Endothelial cell of umbilical vein (primary cell): Measurements from ENCODE around the gene IFITM2. TPM values are rescaled to one million over a fixed set of nuclear protein-coding genes. Genes with fewer than 3 reads are reported as not detected.
"Not testable (repeated sequence)": the region's sequence is repeated elsewhere in the genome, so short reads cannot be mapped to it uniquely, and the experiment has no call there.

ENCODE experiments used
- BruUV-seq: library from RNA; stranded (reverse); fragments of 400-500 nt; replicated peaks from 2 replicates; lab custom pipeline; 2021; lab: Mats Ljungman, UMichigan
- CTCF ChIA-PET: fragments of 300-600, 350-600 bp; sonication (Branson Sonifier 250); formaldehyde crosslinking; loops from one replicate; lab custom pipeline; 2021; ENCODE audit warnings: antibody characterized with exemption, inconsistent platforms; lab: Charles Lee
- POLR2A ChIA-PET: fragments of 300-600, 350-600 bp; sonication (Branson Sonifier 250); formaldehyde crosslinking; loops from one replicate; lab custom pipeline; 2021; ENCODE audit warnings: antibody characterized with exemption, inconsistent platforms; lab: Charles Lee
- DNase-seq: peaks from one replicate; pipeline ENCODE4 v3.0.0-alpha.2; 2011; ENCODE audit warnings: low read depth, low spot score
- FAIRE-seq: peaks from 2 replicates; lab custom pipeline; 2011; peaks lifted over from hg19 to GRCh38; lab: Jason Lieb, UNC
- H2AFZ ChIP-seq: 2 replicates; pipeline ENCODE4 v1.6.0; 2012; ENCODE audit warnings: low read depth, low read length, control low read depth, inconsistent platforms
- H3K27ac ChIP-seq: 2 replicates; pipeline ENCODE4 v1.5.1; 2011; ENCODE audit warnings: low read depth, mild to moderate bottlenecking, control low read depth, low read length, moderate library complexity; ENCODE audit not compliant: insufficient read depth
- H3K27me3 ChIP-seq, 2 experiments: 2 replicates each; pipeline versions ENCODE4 v1.6.0 to v1.6.1; 2011; ENCODE audit warnings: low read length in 2 of 2, mixed read lengths in 1 of 2; ENCODE audit not compliant: control insufficient read depth in 2 of 2, insufficient read depth in 2 of 2
- H3K36me3 ChIP-seq, 2 experiments: 2 replicates in 1 of 2; 3 replicates in 1 of 2; pipeline ENCODE4 v1.5.1; 2011; ENCODE audit warnings: low read length in 2 of 2, mild to moderate bottlenecking in 1 of 2, moderate library complexity in 1 of 2; ENCODE audit not compliant: control insufficient read depth in 2 of 2, insufficient read depth in 2 of 2; ENCODE audit errors: extremely low read depth in 1 of 2
- H3K4me1 ChIP-seq: 3 replicates; pipeline ENCODE4 v1.5.1; 2011; ENCODE audit warnings: mild to moderate bottlenecking, low read length; ENCODE audit not compliant: control insufficient read depth, insufficient read depth; ENCODE audit errors: extremely low read depth
- H3K4me2 ChIP-seq: 2 replicates; pipeline ENCODE4 v1.6.1; 2011; ENCODE audit warnings: low read length, control low read depth, mixed read lengths; ENCODE audit not compliant: insufficient read depth
- H3K4me3 ChIP-seq, 3 experiments: fragments of 200-600 bp in 1 of 3; sonication (generic), shearing (Covaris generic) in 1 of 3; replicated peaks in 1 of 3; 2 replicates each; pipeline ENCODE4 v1.5.1; 2011 to 2016; ENCODE audit warnings: control low read depth in 3 of 3, low read length in 3 of 3, mild to moderate bottlenecking in 2 of 3, inconsistent platforms in 1 of 3, low read depth in 1 of 3, moderate library complexity in 1 of 3; ENCODE audit not compliant: insufficient read depth in 1 of 3
- H3K79me2 ChIP-seq: 2 replicates; pipeline ENCODE4 v1.6.0; 2012; ENCODE audit warnings: low read length, inconsistent platforms; ENCODE audit not compliant: control insufficient read depth, insufficient read depth
- H3K9ac ChIP-seq: replicated peaks from 2 replicates; pipeline ENCODE3; 2011; ENCODE audit warnings: low read length, control low read depth; ENCODE audit not compliant: insufficient read depth; ENCODE audit errors: extremely low read depth
- H3K9me1 ChIP-seq: replicated peaks from 3 replicates; pipeline ENCODE4 v1.6.0; 2011; ENCODE audit warnings: mild to moderate bottlenecking, low read length; ENCODE audit not compliant: control insufficient read depth, insufficient read depth; ENCODE audit errors: extremely low read depth
- H3K9me3 ChIP-seq: replicated peaks from 2 replicates; pipeline ENCODE4 v1.5.1; 2012; ENCODE audit warnings: low read length, inconsistent platforms; ENCODE audit not compliant: control insufficient read depth, insufficient read depth
- H4K20me1 ChIP-seq: replicated peaks from 2 replicates; pipeline ENCODE3; 2011; ENCODE audit warnings: mild to moderate bottlenecking, low read length; ENCODE audit not compliant: control insufficient read depth, insufficient read depth; ENCODE audit errors: extremely low read depth
- dilution Hi-C: fragments of 300-500 bp; cut with MboI; formaldehyde crosslinking; loops from one replicate; pipeline ENCODE4 v1.15.0; 2019; ENCODE audit warnings: low sequenced_read_pairs; ENCODE audit not compliant: extremely low pct_ligation_motif_present
- intact Hi-C: fragments of 100-400 bp; cut with micrococcal nuclease; formaldehyde crosslinking; loops from one replicate; pipeline ENCODE4 v1.10.0; 2022
- polyA plus RNA-seq, 4 experiments: library from polyadenylated mRNA; depleted of rRNA in 3 of 4; stranded (reverse) in 3 of 4; unstranded in 1 of 4; fragments of >200 nt; gene quantifications; 2 replicates each; pipeline versions ENCODE4 v1.2.1 to v1.2.3, GENCODE V29; 2011 to 2012; ENCODE audit warnings: missing spikeins in 1 of 4
- total RNA-seq: library from RNA; stranded (reverse); gene quantifications from 2 replicates; pipeline ENCODE4 v1.2.3, GENCODE V29; 2021

IFITM2 gene
- total and polyA plus RNA-seq, 2 donors (not counting 3 experiments of a cell fraction or from before 2014, with no cell fraction given): 219 to 1,135 TPM

DNA sequence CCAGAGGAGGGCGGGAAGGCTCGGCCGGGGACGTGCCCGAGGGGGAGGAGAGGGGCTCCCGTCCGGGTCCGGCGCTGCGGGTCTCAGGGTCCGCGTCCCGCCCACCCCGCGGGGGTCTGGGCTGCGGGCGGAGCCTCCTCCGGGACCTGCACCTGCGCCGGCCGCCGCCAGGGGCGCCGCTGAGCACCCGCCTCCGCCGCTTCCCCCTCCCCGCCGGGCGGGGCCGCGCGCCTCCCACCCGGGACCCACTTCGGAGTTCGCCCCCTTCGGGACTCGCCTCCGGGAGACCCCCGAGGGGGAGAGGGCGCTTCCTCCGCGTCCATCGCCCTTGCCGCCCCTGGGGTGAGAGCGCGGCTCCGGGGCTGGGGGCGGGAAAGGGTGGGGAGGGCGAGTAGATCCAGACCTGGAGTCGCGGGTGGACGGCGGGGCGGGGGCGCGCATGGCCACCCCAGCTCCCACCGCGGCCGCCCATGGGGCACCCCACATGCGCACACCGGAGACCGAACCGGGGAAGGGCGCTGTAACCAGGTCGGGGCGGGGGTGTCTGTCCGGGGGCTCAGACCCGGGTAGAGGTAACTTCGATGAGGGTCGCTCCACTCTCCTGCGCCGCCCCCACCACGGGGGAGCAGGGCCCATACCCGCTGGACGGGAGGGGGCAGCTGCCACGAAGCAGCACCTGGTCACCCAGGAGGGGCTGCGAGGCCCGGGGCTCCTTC is 10.9 kb downstream of the IFITM2 start:
- H4K20me1 ChIP-seq, BruUV-seq, intact Hi-C loops, H3K9me3 ChIP-seq, H3K27ac ChIP-seq, POLR2A ChIA-PET, H3K9ac ChIP-seq, H2AFZ ChIP-seq, H3K9me1 ChIP-seq, dilution Hi-C loops, DNase-seq, H3K36me3 ChIP-seq, H3K4me1 ChIP-seq: not testable (repeated sequence)
- peak; percentile 18 for FAIRE-seq
- peak overlapping the region; percentile 21 for H3K4me2 ChIP-seq
- CTCF ChIA-PET: interaction anchor here (0.9 to 2.2 kb wide), 6 partner anchors 9 to 201 kb away, joined by 3 to 11 read pairs (median 5); partner anchors contain the start of gene IFITM2
- H3K27me3 ChIP-seq: peaks cover 19 to 28% of the 10 kb centered on the region in 2 experiments
- H3K79me2 ChIP-seq: peaks cover 12% of the 10 kb centered on the region
- H3K4me3 ChIP-seq: peak overlapping the region in 1 of 3 experiments; percentile 84

DNA sequence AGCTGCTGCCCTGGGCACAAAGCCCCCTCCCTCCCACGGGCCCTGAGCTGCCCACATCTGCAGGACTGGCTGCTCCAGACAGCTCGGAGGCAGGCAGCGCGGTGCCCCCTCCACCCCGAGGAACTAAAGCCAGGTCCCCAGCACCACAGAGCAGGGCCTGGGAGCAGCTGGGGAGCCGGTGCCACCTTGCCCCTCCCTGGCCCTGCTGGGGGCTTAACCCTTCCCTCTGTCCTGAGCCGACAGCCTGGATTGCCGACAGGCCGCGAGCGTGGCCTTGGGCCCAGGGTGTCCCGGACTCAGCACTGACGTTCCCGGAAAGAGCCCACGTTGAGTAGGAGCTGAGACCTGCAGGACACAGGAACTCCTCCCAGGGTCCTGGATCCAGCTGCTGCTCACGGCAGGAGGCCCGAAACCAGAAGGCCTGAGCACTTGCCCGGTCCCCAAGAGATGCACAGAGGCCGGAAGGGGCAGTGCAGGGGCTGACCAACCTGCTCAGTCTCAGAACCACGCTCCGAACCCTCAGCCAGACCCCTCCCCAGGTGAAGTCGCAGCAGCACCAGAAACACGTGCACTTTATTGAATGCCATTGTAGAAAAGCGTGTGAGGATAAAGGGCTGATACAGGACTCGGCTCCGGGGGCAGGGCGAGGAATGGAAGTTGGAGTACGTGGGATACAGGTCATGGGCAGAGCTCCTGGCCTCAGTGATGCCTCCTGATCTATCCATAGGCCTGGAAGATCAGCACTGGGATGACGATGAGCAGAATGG is 11.7 kb downstream of the IFITM2 start:
- DNase-seq, H2AFZ ChIP-seq, intact Hi-C loops, H3K4me1 ChIP-seq, dilution Hi-C loops, H3K27ac ChIP-seq, POLR2A ChIA-PET, H3K9me1 ChIP-seq, H3K36me3 ChIP-seq, CTCF ChIA-PET, BruUV-seq, H4K20me1 ChIP-seq, H3K9me3 ChIP-seq: not testable (repeated sequence)
- H3K9ac ChIP-seq: peak overlapping the region; percentile 23
- peak; percentile 86 for FAIRE-seq
- peak overlapping the region in 2 of 3 experiments; percentile 74 to 84 for H3K4me3 ChIP-seq
- H3K79me2 ChIP-seq: peaks cover 12% of the 10 kb centered on the region
- H3K27me3 ChIP-seq: peaks cover 19 to 28% of the 10 kb centered on the region in 2 experiments
- peak overlapping the region; percentile 79 for H3K4me2 ChIP-seq
